GM21619 (cell line): ENCODE results near the gene LRRK1.

Experiments
- ATAC-seq: cut with Tn5 transposase; IDR thresholded peaks from one replicate; pipeline ENCODE4 v1.9.1; 2021; ENCODE audit not compliant: unreplicated experiment

The LRRK1 gene

DNA sequence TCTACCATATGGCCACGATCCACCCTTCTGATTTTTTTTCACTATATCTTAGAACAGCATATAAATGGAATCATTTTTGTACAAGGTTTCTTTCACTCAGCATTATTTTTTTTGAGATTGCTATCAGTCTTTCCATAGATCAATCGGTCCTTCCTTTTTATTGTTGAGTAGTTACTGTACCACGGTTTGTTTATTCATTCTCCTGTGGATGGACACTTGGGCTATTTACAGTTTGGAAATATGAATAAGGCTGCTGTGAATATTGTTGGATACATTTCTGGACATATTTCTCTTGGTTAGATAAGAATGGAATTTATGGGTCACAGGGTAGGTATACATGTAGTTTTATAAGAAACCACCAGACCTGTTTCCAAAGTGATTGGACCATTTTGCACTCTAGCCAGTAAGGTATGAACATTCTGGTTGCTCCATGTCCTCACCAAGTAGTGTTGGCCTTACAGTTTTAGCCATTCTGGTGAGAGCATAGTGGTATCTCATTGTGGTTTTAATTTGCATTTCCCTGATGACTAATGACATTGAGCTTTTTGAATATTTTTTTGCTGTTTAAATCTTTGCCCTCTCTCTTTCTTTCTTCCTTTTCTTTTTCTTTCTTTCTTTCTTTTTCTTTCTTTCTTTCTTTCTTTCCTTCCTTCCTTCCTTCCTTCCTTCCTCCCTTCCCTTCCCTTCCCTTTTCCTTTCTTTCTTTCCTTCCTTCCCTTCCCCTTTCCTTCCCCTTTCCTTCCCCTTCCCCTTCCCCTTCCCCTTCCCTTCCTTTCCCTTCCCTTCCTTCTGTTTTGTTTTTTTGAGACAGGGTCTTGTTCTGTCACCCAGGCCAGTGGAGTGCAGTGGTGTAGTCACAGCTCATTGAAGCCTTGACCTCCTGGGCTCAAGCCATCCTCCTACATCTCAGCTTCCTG lies 49.2 kb downstream of the LRRK1 start:
- peak; percentile 59 for ATAC-seq

- no peak for ATAC-seq
These were observed 53.8 kb downstream of the LRRK1 start for GRCh38 chr15:100972975-100973350.

DNA sequence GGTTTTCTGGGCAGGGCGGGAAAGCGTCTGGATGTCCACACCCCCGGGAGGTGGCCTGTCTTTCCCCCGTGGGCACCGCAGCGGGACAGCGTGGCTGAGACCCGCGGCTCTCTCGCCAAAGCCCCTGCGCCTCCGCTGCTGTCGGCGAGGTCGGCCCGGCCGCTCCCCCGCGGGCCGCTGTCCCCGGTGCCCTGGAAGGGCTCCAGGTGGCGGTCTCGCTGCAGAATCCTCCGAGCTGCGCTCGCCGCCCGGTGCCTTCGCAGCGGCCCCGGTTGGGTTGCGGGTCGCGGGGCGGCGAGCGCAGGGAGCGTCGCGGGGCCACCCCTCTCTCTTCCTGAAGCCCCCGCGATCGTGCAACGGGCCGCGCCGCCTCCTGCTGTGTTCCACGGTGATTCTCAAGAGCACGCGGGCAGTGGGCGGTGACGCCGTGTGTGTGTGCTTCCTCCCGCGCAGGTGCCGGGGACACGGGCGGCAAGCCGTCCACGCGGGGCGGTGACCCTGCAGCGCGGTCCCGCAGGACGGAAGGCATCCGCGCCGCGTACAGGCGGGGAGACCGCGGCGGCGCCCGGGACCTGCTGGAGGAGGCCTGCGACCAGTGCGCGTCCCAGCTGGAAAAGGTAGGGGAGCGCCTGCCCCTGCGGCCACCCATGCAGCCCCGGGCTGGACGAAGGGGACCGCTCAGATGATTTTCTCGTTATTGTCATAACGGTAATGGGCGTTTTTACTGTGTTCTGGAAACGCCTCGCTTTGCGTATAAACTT lies 54.4 kb downstream of the LRRK1 start:
- no peak for ATAC-seq

DNA sequence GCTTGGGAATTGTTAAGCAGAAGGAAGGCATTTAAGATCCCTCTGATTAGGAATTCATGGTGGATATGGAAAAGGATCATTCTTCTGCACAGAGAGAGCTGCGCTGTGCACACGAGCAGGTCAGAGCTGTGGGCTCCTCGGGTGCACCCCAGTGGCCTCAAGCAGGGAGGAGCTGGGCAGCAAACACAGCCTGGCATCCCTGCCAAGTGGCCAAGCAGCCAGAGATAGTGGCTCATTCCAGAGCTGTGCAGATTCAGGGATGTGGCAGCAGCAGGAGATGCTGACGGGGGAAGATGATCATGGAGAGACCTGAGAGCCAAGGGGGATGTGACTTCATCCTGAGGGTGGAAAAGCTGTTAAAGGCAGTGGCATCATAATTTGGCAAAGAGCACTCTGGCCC lies 55.9 kb downstream of the LRRK1 start:
- ATAC-seq: no peak

DNA sequence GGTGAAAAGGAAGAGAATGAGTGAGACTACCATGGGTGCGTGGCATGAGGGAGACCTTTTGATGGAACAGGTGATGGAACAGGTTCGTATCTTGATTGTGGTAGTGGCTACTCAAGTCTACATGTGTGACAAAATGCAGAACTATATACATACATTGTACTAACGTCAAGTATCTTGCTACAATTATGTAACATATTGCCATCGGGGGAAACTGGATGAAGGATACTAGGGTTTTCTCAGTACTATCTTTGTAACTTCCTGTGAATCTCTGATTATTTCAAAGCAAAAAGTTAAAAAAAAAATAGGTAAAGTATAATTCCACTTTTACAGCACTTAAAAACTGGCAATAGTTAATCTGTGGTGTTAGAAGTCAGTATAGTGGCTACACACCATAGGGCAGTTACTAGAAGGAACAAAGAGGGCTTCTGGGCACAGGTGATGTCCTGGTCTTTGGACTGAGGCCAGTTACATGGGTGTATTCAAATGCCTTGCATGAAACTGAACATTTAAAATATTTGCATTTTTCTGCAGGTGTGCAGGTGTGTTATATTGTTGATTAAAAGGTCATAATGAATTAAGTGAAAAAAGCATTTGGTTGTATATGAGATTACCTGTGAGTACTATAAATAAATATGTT lies 61.4 kb downstream of the LRRK1 start:
- no peak for ATAC-seq

DNA sequence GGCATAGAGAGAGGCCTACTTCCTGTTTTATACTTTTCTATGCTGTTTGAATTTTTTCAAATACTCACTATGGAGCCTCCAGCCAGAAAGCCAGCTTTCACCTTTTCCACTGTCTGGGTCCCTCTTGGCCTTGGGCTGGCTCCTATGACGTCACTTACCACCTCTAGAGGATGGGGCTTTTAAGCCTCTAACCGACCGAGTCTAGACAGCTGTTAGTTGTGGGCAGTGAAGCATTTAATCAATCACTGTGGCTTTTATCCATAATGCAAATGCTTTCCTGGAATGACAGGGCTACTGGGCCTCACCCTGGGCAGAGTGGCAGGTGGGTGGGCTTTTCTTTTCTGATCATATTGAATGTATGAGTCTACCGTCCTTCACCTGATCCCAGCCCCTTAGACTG lies 61.9 kb downstream of the LRRK1 start:
- no peak for ATAC-seq

GRCh38 chr15:100983221-100983620 lies 64.1 kb downstream of the LRRK1 start:
- no peak for ATAC-seq

- no peak for ATAC-seq
These were observed 66.2 kb downstream of the LRRK1 start for GRCh38 chr15:100985401-100985800.

- ATAC-seq: no peak
These were observed 67.2 kb downstream of the LRRK1 start for GRCh38 chr15:100986158-100986896.

GRCh38 chr15:100987143-100987542 lies 68.0 kb downstream of the LRRK1 start:
- no peak for ATAC-seq

DNA sequence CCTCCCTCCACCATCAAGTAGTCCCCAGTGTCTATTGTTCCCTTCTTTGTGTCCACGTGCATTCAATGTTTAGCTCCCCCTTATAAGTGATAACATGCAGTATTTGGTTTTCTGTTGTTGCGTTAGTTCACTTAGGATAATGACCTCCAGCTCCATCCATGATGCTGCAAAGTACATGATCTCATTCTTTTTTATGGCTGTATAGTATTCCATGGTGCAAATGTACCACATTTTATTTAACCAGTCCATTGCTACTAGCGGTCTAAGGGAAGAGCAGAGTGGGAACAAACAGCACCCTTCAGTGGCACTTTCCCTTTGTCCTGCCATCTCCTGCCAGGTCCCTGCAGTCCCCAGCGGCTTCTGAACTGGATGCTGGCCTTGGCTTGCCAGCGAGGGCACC lies 69.1 kb downstream of the LRRK1 start:
- no peak for ATAC-seq

DNA sequence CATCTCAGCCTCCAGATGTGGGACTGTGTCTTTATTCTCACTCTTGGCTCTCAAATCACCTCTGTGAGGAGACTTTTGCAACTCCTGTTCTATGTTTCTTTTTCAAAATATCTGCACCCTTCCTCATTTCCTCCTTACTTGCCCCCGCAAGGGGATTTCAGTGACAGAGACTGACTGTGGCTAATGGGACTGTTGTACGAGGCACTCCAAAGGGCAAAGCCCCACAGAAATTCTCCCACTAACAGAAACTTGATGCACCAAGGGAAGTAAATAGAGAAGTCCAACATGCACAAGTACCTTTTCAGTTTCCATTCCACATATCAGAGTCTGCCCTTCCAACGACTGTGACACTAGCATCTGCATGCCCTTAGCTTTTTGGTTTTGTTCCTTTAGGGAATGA lies 69.7 kb downstream of the LRRK1 start:
- ATAC-seq: no peak

DNA sequence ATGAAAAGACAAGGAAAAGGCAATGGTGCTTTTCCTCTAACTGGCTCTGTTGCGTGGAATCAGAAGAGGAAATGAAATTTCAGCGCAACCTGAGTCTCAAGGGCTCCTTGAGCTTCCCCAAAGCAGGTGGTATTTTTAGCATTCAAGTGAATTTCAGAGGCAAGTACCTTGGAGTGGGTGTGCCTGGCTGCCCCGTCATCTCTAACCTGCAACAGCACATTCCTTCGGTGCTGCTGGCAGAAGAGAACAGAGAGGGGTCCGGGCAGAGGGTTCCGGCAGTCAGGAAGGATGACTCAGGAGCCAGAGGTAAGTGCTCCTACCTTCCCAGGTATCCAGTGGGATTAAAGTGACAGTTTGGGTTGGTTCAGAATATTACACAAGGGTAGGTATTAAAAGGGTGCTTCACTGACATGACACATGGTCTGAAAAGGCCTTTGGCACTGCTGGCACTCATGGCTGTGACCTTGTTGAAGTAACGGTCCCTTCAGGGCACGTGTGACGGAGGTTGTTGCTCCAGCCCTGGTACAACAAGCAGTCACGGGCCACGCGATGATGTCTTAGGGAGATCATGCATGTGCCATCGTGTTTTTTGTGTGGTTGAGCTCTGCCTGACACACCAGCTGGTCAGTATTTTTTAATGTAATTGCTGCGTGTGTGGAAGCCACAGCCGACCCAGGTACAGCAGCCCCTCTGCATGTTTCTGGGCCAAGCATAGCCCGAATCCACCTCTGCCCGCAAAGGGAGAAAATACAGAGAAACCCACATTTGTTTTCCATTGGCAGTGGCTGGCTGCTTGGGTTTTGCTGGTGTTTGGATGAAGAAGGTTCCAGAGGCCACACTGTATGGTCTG lies 75.7 kb downstream of the LRRK1 start:
- ATAC-seq: no peak

GRCh38 chr15:100995471-100996430 lies 76.6 kb downstream of the LRRK1 start:
- ATAC-seq: no peak

- no peak for ATAC-seq
These were observed 78.3 kb downstream of the LRRK1 start for GRCh38 chr15:100997442-100997841.

- ATAC-seq: no peak
These were observed 79.5 kb downstream of the LRRK1 start for GRCh38 chr15:100998630-100999029.

DNA sequence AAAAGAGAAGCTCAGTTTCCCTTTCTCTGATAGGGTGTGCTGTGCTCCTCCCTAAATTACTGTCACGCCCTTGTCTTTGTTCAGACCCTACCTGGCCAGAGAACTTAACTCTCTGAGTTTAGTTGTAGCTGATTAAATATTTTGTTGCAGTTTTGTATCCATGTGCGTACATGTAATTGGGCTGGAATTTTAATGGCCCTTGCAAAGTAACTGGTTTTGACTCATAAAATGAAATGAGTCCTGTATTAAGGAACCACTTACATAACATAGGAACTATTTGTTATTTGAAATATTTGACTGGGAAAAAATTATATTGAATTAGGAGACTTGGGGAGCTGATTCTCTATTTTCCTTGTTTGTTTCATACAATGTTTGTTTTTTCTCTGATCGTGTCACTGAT lies 80.2 kb downstream of the LRRK1 start:
- no peak for ATAC-seq

DNA sequence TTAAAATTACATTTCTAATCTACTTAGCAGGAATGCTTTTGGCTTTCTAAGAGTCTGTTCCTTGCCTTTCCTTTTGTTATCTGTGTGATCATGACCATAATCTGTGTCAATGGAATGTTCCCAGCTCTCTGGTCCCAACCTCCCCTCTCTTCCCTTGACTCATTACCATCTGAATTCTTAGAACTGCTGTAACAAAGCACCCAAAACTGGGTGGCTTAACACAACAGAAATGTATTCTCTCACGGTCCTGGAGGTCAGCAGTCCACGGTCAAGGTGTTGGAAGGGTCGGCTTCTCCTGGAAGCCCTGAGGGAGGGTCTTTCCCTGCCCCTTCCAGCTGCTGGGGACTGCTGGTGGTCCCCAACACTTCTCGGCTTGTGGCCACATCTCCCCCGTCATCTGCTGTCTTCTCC lies 81.1 kb downstream of the LRRK1 start:
- ATAC-seq: no peak

DNA sequence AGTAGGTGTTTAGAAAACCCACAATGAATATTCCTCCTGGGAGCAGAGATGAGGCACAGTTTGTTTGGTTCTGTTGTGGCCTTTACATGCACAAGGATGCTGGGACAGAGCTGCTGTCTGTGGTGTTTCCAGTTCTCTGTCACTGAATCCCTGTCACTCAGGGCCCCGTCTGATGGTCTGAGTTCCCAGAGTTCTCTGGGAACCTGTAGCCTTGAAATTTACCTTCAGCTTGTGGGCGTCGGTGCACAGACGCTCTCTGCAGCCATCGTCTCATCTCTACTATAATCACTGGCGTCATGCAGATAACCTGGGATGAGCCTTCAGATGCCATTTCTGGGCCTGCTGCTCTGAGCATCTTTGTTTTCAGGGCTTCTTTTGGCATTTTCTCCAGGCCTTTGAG lies 81.9 kb downstream of the LRRK1 start:
- ATAC-seq: no peak
